GM13977 (cell line): ENCODE measurements around the gene FZD10.

Source experiments
- DNase-seq: peaks from one replicate; pipeline ENCODE4 v3.0.0; 2012; ENCODE audit warnings: low spot score
- in situ Hi-C: fragments of 300-500 bp; cut with MboI; formaldehyde crosslinking; loops from one replicate; pipeline ENCODE4 v1.12.0; 2022; ENCODE audit warnings: low sequenced_read_pairs, low pct_unique_long_range_greater_than_20kb, mixed read lengths, inconsistent platforms; ENCODE audit not compliant: unreplicated experiment
- TF ChIP-seq, protein P1 (sequence below): IDR thresholded peaks from 2 replicates; pipeline ENCODE4 v1.5.1; 2012; ENCODE audit warnings: mild to moderate bottlenecking, control low read depth; ENCODE audit not compliant: insufficient read depth; ENCODE audit errors: extremely low read depth, missing control alignments

Gene FZD10

GRCh38 chr12:130162267-130162666 is at the start of gene FZD10:
FZD10 (plus strand) TSS chr12:130162464; CDS start chr12:130162943, 479 bp downstream.
- TF ChIP-seq, protein P1, sequence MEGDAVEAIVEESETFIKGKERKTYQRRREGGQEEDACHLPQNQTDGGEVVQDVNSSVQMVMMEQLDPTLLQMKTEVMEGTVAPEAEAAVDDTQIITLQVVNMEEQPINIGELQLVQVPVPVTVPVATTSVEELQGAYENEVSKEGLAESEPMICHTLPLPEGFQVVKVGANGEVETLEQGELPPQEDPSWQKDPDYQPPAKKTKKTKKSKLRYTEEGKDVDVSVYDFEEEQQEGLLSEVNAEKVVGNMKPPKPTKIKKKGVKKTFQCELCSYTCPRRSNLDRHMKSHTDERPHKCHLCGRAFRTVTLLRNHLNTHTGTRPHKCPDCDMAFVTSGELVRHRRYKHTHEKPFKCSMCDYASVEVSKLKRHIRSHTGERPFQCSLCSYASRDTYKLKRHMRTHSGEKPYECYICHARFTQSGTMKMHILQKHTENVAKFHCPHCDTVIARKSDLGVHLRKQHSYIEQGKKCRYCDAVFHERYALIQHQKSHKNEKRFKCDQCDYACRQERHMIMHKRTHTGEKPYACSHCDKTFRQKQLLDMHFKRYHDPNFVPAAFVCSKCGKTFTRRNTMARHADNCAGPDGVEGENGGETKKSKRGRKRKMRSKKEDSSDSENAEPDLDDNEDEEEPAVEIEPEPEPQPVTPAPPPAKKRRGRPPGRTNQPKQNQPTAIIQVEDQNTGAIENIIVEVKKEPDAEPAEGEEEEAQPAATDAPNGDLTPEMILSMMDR = no peak
- in situ Hi-C loops = no loop called here
- peak; percentile 43 for DNase-seq

DNA sequence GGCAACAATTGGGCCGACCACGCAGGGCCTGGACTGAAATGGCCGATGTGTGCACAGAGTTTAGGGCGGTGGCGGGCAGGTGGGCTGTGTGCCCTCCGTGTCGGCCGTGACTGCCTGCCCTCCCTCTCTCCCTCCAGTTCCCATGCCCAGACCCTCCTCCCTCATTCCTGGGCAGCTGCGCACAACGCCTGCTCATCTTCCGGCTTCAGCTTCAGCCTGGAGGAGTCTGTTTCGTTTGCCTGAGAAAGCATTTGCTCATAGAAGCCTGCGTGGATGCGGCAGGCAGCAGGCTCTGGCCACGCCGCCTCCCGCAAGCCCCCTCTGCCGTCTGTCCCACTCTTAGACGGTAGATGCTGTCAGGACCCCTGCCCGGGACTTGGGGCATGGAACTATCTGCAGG is 47.3 kb upstream of the FZD10 start:
- in situ Hi-C loops = no loop called here
- TF ChIP-seq, protein P1 = no peak
- DNase-seq = no peak

DNA sequence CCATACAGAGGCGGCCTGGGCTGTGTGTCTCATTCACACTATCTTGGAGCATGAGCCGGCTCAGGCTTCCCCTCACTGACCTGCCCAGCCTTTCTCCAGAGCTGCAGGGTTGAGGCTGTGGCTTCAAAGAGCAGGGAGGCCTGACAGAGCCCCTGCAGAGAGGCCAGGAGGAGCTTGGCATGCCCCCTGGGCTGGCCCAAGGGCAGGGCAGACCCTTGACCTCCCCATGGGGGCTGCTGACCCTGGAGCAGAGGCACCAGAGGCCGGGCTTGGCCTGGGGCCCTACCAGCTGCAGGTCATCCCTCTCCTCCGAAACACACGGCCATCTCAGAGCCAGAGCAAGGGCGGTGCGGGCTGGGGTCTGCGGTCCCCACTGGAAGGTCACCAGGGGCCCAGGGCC is 46.6 kb upstream of the FZD10 start:
- TF ChIP-seq, protein P1 = no peak
- DNase-seq = no peak
- in situ Hi-C loops = no loop called here

DNA sequence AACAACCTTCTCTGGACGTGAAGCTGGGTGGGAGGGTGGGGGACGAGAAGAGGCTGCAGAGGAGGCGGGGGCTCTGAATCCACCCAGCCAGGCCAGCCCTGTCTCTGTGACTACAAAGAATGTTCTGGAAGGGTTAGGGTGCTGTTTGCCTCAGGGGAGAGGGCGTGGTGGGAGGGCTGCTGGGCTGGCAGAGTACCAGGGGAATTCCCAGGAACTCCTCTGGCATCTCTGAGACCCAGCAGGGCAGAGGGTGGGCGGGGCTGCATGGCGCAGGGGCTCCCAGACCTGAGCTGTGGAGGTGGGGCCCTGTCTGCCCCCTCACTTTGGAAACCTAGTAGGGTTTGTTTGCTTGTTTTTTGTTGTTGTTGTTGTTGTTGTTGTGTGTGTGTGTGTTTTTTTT is 45.5 kb upstream of the FZD10 start:
- TF ChIP-seq, protein P1 = no peak
- in situ Hi-C loops = no loop called here

DNA sequence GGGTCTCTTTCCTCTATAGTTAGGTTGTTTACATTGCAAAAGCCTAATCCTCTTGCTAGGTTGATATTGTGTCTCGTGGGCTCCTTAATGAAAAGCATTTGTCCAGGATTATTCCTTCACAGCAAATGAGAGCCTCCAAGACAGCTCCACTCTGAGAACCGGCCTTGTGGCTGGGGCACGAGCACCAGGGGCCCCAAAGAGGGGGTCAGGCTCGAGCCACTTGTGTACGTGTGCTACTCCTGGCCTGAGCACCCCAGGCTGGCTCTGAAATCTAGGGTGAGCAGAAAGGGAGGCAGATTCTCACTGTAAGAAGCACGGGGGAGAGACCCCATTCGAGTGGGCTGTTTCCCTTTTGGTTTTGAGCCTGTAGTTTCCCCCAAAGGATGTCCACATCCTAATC is 45.0 kb upstream of the FZD10 start:
- no peak for DNase-seq
- in situ Hi-C loops = no loop called here
- TF ChIP-seq, protein P1 = no peak

More for the DNA sequence above, 45.5 kb upstream of the FZD10 start:
- DNase-seq = no peak

DNA sequence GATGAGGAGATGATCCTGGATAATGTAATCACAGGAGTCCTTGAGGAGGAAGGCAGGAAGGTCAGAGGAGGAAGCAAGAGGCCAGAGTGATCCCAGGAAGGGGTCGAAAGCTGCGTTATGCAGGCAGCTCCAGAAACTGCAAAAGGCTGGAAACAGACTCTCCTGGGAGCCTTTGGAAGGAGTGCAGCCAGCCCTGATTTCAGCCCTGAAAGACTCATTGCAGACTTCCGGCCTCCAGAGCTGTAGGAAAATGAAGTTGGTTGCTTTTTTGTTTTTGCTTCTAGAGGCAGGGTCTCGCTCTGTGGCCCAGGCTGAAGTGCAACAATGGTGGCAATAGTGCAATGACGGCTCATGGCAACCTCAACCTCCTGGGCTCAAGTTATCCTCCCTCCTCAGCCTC is 44.6 kb upstream of the FZD10 start:
- TF ChIP-seq, protein P1 = no peak
- in situ Hi-C loops = no loop called here

DNA sequence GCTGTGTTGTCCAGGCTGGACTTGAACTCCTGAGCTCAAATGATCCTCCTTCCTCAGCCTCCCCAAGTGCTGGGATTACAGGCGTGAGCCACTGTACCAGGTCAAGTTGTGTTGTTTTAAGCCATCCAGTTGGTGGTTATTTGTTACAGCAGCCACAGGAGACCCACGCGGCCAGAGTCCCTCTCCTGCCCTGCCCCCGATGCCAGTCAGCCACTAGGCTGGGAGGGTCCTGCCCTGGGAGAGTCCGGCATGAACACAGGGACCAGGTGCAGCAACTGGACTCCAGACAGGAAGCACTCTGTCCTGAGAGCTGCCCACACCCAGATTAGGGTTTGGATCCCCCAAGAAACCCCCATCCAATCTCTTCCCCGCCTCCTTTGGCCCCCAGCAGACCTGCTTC is 44.1 kb upstream of the FZD10 start:
- in situ Hi-C loops = no loop called here
- TF ChIP-seq, protein P1 = no peak
- no peak for DNase-seq

More for the DNA sequence above, 44.6 kb upstream of the FZD10 start:
- DNase-seq = no peak
